ENCODE results near the gene YIF1B. TPM values are rescaled to one million over a fixed set of nuclear protein-coding genes. Genes with fewer than 3 reads are reported as not detected.

Gene YIF1B
- total and polyA plus RNA-seq, 2 donors (not counting 3 experiments of a cell fraction or from before 2014, with no cell fraction given): 85.8 to 249 TPM

DNA sequence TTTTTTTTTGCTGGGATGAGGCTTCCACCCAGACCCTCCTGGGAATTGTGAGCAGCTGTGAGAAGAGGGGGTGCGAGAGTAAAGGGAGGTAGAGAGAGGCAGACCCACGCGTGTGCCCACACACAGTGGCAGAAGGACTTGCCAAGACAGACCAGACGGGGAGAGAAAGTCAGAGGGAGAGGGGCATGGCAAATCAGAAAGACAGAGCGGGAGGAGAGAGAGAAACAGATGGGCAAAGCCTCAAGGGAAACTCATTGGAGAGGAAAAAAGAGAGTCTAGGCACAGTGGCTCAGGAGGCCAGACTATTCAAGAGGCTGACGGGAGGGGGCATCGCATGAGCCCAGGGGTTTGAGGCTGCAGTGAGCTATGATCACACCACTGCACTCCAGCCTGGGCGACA is 36.9 kb upstream of the YIF1B start:
- H4K20me1 ChIP-seq (replicated peaks; ENCODE audit: control insufficient read depth, extremely low read depth, insufficient read depth, low read length): no peaks in the 10 kb centered on the region
- no peak overlapping the region for H2AFZ ChIP-seq (ENCODE audit: low read depth, low read length)
- H3K27me3 ChIP-seq (ENCODE audit: control insufficient read depth in 2 of 2, insufficient read depth in 2 of 2, low read length in 2 of 2): peaks cover 2 to 4% of the 10 kb centered on the region in 2 experiments
- no peaks in the 10 kb centered on the region for H3K9me1 ChIP-seq (replicated peaks; ENCODE audit: control insufficient read depth, extremely low read depth, insufficient read depth, low read length)
- no peak overlapping the region for H3K27ac ChIP-seq (ENCODE audit: insufficient read depth, low read depth, low read length)
- dilution Hi-C loops (cut with MboI; ENCODE audit: extremely low pct_ligation_motif_present, low sequenced_read_pairs) (no loop called here), intact Hi-C loops (cut with micrococcal nuclease) (no loop called here)
- H3K9ac ChIP-seq (replicated peaks; ENCODE audit: extremely low read depth, insufficient read depth, low read length): no peak overlapping the region
- BruUV-seq (replicated peaks): no TSS peak
- FAIRE-seq (no peak), DNase-seq (ENCODE audit: low read depth, low spot score) (no peak)
- H3K9me3 ChIP-seq (replicated peaks; ENCODE audit: control insufficient read depth, insufficient read depth, low read length): no peaks in the 10 kb centered on the region
- ChIA-PET CTCF (interaction anchor here (0.6 to 1.2 kb wide), 3 partner anchors 9 to 21 kb away, joined by 3 to 4 read pairs (median 4); partner anchors contain the start of gene CATSPERG), POLR2A (interaction anchor here (1.2 kb wide), 1 partner anchor 22 kb away, joined by 3 read pairs; the partner anchor contains the start of gene PSMD8)
- H3K4me3 ChIP-seq (replicated peaks in 1 of 3; ENCODE audit: insufficient read depth in 1 of 3, low read depth in 1 of 3, low read length in 3 of 3): no peak overlapping the region
- TF ChIP-seq, protein P1, sequence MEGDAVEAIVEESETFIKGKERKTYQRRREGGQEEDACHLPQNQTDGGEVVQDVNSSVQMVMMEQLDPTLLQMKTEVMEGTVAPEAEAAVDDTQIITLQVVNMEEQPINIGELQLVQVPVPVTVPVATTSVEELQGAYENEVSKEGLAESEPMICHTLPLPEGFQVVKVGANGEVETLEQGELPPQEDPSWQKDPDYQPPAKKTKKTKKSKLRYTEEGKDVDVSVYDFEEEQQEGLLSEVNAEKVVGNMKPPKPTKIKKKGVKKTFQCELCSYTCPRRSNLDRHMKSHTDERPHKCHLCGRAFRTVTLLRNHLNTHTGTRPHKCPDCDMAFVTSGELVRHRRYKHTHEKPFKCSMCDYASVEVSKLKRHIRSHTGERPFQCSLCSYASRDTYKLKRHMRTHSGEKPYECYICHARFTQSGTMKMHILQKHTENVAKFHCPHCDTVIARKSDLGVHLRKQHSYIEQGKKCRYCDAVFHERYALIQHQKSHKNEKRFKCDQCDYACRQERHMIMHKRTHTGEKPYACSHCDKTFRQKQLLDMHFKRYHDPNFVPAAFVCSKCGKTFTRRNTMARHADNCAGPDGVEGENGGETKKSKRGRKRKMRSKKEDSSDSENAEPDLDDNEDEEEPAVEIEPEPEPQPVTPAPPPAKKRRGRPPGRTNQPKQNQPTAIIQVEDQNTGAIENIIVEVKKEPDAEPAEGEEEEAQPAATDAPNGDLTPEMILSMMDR (IDR thresholded peaks at IDR 0.05; ENCODE audit: extremely low read depth in 1 of 2, insufficient read depth in 1 of 2, low read depth in 1 of 2, low read length in 2 of 2): no peak
- TF ChIP-seq EZH2 (IDR thresholded peaks at IDR 0.05; ENCODE audit: borderline replicate concordance, low read depth, low read length, severe bottlenecking) (no peak), FOS (IDR thresholded peaks at IDR 0.05; ENCODE audit: borderline replicate concordance, insufficient read depth, low read length) (no peak), MYC (IDR thresholded peaks at IDR 0.05; ENCODE audit: low read depth, low read length) (no peak), POLR2AphosphoS5 (IDR thresholded peaks at IDR 0.05; ENCODE audit: insufficient read depth, low read depth, low read length) (no peak), POLR2A (IDR thresholded peaks at IDR 0.05; ENCODE audit: low read depth, low read length) (no peak), JUN (IDR thresholded peaks at IDR 0.05; ENCODE audit: borderline replicate concordance, insufficient read depth, insufficient read length, low read depth) (no peak), GATA2 (IDR thresholded peaks at IDR 0.05; ENCODE audit: insufficient read depth, insufficient read length, low read depth, low read length) (no peak)
- TF ChIP-seq, protein P2, sequence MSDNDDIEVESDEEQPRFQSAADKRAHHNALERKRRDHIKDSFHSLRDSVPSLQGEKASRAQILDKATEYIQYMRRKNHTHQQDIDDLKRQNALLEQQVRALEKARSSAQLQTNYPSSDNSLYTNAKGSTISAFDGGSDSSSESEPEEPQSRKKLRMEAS (IDR thresholded peaks at IDR 0.05; ENCODE audit: insufficient read depth, insufficient read length): no peak
- no peaks in the 10 kb centered on the region for H3K79me2 ChIP-seq (ENCODE audit: control insufficient read depth, insufficient read depth, low read length)
- H3K4me2 ChIP-seq (ENCODE audit: insufficient read depth, low read length): no peak overlapping the region
- H3K36me3 ChIP-seq (ENCODE audit: control insufficient read depth in 2 of 2, extremely low read depth in 1 of 2, insufficient read depth in 2 of 2, low read length in 2 of 2): no peaks in the 10 kb centered on the region
- H3K4me1 ChIP-seq (ENCODE audit: control insufficient read depth, extremely low read depth, insufficient read depth, low read length): no peaks in the 10 kb centered on the region
